Measurements from ENCODE around the gene PTGS1.

DNA sequence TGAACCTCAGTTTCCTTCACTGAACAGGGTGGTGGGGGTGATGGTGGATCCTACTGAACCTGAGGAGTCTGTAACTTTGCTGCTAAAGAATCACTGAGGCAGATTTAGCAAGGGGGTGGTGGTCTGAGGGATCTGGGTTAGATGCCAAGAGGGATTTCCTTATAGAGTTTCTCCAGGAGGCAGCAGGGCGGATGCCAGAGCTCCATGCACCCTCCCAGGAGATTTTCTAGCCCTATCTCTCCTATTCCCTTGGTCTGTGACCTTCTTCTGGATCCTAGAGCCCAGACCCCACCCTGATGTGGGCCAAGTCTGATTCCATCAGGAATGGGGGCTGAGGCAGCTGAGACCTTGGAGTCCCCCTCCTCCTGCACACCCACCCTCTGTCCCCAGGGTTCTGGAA is 6.0 kb downstream of the PTGS1 start:
- TF ChIP-seq, protein P1, sequence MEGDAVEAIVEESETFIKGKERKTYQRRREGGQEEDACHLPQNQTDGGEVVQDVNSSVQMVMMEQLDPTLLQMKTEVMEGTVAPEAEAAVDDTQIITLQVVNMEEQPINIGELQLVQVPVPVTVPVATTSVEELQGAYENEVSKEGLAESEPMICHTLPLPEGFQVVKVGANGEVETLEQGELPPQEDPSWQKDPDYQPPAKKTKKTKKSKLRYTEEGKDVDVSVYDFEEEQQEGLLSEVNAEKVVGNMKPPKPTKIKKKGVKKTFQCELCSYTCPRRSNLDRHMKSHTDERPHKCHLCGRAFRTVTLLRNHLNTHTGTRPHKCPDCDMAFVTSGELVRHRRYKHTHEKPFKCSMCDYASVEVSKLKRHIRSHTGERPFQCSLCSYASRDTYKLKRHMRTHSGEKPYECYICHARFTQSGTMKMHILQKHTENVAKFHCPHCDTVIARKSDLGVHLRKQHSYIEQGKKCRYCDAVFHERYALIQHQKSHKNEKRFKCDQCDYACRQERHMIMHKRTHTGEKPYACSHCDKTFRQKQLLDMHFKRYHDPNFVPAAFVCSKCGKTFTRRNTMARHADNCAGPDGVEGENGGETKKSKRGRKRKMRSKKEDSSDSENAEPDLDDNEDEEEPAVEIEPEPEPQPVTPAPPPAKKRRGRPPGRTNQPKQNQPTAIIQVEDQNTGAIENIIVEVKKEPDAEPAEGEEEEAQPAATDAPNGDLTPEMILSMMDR (optimal IDR thresholded peaks at IDR 0.05 in 1 of 3, IDR thresholded peaks at IDR 0.05 in 1 of 3, conservative IDR thresholded peaks at IDR 0.05 in 1 of 3; ENCODE audit: extremely low read depth in 1 of 3, insufficient read depth in 2 of 3, low read length in 3 of 3) = no peak
- no peak for TF ChIP-seq EZH2 (IDR thresholded peaks at IDR 0.05; ENCODE audit: low read length)
